HTR-8/SVneo (cell line): ENCODE results near the gene XPNPEP1.

ENCODE experiments used
- DNase-seq: peaks from one replicate; pipeline ENCODE4 v3.0.0; 2011; ENCODE audit warnings: low spot score, mixed read lengths; ENCODE audit not compliant: insufficient read length
- FAIRE-seq: peaks from 2 replicates; lab custom pipeline; 2011; peaks lifted over from hg19 to GRCh38; lab: Jason Lieb, UNC

Gene XPNPEP1

GRCh38 chr10:109952526-109952925 lies 29.2 kb upstream of the XPNPEP1 start:
- no peak for FAIRE-seq
- no peak for DNase-seq

DNA sequence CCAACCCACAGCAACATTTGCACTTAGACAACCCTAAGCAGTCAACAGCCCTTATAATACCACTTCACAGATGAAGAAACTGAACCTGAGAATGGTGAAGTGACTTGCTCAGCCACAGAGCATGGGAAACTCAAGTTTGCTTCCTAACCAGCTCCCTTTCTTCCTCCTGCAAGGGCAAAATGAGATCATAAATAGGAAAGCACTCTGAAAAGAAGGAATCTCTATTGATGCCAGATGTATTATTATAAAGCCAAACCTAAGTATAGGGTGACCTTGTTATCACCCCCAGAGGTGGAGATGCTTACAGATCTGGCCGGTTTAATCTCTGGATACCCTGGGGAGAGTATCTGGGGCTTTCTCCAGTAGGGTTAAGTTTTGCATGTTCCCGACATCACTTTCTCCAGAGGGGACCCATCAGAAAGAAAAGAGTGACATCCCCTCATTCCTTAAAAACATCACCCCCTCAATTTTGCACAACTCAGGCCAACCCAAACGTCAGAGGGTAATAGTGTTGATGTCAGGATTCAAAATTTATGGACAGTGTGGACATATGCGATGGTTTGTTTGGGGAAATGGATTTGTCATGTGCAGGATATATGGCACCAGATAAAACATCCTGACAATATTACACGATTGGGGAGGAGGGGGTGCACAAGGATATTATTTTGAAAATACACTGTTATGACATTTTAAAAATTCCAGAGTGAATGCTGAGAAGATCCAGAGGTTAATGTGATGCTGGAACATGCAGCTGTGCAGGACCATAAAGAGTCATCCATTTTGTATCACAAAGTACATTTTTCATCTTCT lies 24.0 kb upstream of the XPNPEP1 start:
- DNase-seq (no peak), FAIRE-seq (no peak)

GRCh38 chr10:109946680-109947079 lies 23.4 kb upstream of the XPNPEP1 start:
- no peak for DNase-seq
- FAIRE-seq: no peak

GRCh38 chr10:109945473-109946177 lies 22.3 kb upstream of the XPNPEP1 start:
- no peak for FAIRE-seq

DNA sequence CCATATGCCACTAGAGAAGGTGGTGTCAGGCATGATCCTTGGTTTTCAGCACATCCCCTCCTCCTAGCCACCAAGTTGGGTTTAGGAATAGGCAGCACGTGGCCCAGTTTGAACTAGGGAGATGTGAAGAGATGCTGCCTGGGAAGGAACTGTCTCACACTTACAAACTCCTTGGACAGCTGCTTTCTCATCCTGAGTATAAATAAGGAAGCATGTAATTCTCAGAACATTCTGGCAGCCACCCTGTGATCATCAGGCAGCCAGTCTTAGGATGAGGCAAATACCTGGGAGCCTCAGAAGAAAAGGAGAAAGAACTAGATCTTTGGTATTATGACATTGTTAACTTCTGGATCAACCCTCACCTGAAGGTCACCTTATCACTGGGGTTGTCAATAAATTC lies 21.3 kb upstream of the XPNPEP1 start:
- FAIRE-seq: no peak
- no peak for DNase-seq

More at GRCh38 chr10:109945473-109946177, 22.3 kb upstream of the XPNPEP1 start:
- no peak for DNase-seq

GRCh38 chr10:109941236-109941862 lies 18.0 kb upstream of the XPNPEP1 start:
- DNase-seq (no peak), FAIRE-seq (no peak)

GRCh38 chr10:109940553-109940952 lies 17.2 kb upstream of the XPNPEP1 start:
- FAIRE-seq: no peak
- DNase-seq: no peak

- DNase-seq (no peak), FAIRE-seq (no peak)
Observed at GRCh38 chr10:109940117-109940516, 16.8 kb upstream of the XPNPEP1 start.

- no peak for FAIRE-seq
- DNase-seq: no peak
Observed at GRCh38 chr10:109939315-109939961, 16.1 kb upstream of the XPNPEP1 start.

DNA sequence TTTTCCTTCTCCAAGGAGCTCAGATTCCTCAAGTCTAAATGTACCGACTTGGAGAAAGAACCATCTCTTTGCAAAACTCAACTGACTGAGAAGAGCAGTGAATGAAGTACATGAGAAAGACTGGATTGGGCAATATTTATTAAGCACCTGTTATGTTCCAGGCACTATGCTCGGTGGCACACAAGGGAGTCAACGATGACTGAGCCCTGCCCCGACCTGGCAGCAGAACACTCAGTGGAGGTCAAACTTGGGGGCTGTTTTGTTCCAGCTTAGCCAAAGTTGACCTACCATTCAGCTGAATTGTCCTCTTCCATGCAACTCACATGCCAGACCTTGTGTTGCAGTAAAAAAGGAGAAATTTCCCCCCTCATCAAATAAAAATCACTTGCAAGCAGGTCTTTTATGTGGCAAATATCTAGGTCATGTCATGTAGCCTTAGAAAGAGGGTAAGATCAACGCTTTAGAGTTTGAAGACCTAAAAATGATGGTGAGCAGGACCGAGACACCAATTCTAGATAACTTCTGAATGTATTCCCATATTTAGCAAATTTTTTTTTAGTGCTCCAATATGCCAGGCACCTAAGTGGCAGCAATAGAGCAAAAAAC lies 14.3 kb upstream of the XPNPEP1 start:
- no peak for FAIRE-seq
- no peak for DNase-seq

DNA sequence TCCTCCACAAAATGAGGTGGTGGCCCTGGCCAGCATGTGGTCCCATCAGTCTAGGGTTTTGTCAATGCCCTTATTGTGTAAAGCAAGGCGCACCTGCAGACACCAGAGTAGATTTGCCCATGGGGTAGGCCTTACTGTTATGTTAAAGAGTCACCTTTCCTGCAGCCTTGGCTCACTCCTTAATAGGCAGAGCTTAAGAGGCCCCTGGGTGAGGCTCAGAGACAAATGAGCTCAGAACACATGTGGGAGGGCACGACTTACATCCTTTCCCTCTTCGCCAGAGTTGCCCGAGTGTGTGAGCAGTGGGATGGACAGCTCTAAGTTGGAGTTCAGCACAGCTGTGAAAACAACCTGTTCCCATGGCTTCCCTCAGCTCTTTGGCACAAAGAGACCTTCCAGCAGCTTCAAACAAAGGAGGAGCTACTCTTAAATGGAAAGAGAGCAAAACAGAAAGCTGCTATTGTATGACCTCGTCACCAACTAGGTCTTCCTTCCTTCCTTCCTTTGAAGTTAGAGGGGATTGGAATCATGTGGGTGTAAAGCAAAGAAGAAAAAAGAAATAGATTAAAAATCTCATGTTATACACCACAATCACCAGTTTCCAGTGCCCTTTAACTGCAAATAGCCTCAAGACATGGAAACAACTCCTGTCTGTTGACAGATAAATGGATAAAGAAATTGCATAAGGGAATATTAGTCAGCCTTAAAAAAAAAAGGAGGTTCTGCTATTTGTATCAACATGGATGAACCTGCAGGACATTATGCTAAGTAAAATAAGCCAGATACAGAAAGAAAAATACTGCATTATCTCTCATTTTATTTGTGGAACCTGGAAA lies 11.9 kb upstream of the XPNPEP1 start:
- no peak for DNase-seq
- FAIRE-seq: no peak

DNA sequence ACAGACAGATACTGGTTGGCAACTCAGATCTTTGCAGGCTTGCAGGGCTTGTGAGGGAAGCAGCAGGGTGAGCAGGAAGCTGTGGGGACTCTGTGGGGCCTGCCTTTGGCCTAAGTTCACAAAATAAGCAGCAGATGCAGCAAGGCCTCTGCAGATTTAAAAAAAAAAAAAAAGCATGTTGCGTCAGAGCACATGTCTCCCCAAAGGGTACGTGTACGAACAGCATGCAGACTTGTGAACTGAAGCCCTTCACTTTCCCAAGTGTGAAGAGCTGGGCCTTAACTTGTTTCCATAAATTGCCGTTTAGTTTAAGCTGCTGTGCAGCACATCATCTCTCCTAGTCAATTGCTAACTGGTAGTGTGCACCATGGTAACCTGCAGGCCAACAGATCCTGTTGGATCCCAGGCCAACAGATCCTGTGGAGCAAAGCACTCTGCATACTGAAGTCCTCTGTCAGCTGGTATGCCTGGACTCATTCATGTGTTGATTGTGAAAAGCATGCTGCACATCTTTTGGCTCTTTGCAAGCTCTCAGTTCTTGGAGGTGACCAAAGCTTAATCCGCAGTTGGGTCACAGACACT lies 10.8 kb upstream of the XPNPEP1 start:
- FAIRE-seq: no peak
- DNase-seq: no peak

- FAIRE-seq (no peak), DNase-seq (no peak)
Observed at GRCh38 chr10:109932968-109933367, 9.7 kb upstream of the XPNPEP1 start.

DNA sequence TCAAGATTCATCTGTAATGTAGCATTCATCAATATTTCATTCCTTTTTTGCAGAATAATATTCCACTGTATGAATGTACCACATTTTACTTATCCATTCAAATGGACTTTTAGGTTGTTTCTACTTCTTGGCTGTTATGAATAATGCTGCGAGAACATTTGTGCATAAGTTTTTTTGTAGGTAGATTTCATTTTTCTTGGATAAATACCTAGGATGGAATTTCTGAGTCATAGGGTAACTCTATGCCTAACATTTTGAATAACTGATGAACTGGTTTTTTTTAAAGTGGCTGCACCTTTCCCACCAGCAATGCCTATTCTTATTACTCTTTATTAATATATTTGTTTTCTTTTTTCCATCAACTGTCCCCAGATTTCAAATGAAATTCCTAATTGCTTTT lies 9.1 kb upstream of the XPNPEP1 start:
- FAIRE-seq (no peak), DNase-seq (no peak)

DNA sequence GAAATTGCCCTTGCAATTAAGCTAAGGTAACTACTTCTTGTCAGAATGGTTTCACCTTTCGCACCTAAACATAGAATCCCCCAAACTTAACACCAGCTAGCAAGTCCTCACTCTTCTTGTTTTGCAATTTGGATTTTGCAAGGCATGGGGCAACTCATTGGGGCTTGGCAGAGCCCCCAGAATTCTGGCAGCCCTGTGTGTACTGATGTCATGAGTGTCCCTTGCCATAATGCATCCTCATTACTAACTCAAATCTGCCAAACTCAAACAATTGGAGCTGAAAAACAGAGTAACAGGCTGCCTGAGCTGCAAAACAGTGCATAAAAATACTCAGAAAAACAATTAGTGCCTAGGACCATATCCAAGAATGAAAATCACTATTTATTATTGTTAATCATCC lies 7.9 kb upstream of the XPNPEP1 start:
- no peak for FAIRE-seq
- no peak for DNase-seq

- DNase-seq: no peak
- FAIRE-seq: no peak
Observed at GRCh38 chr10:109929501-109930219, 6.3 kb upstream of the XPNPEP1 start.

DNA sequence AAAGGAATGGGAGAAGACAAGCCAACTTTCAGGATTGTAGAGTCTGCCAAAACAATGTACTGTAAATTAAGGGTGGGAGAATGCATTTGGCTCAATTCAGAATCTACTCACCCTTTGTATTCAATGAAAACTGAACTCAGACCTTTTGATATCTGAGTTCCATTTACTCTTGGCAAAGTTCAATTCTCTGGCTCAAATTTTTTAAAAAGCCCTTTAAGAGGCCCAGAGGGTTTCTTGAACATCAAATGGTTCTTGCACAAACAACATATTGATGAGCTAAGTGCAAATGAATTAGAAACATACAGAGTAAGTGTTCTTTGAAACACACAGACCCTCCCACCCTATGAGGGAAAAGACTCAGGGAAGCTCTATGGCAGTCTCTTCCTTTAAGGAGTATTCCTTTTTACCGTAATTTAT lies 5.2 kb upstream of the XPNPEP1 start:
- DNase-seq: no peak
- no peak for FAIRE-seq

GRCh38 chr10:109926825-109927224 lies 3.5 kb upstream of the XPNPEP1 start:
- DNase-seq (no peak), FAIRE-seq (no peak)
